Endometrial microvascular endothelial cells (primary cell): Measurements from ENCODE around the gene ARHGEF25. TPM values are rescaled to one million over a fixed set of nuclear protein-coding genes. Genes with fewer than 3 reads are reported as not detected.

ENCODE experiments used
- in situ Hi-C: cut with HindIII; loops from 2 replicates; pipeline ENCODE4 v1.10.0; 2017; ENCODE audit warnings: low sequenced_read_pairs, low pct_unique_long_range_greater_than_20kb; ENCODE audit errors: inconsistent ontology term
- total RNA-seq: library from RNA; depleted of rRNA; stranded (reverse); fragments of >200 nt; gene quantifications from one replicate; pipeline ENCODE4 v1.2.3, GENCODE V29; 2015; ENCODE audit errors: inconsistent ontology term

Gene ARHGEF25
- total RNA-seq, 1 donor from 2014 or later, result 0.09 TPM

DNA sequence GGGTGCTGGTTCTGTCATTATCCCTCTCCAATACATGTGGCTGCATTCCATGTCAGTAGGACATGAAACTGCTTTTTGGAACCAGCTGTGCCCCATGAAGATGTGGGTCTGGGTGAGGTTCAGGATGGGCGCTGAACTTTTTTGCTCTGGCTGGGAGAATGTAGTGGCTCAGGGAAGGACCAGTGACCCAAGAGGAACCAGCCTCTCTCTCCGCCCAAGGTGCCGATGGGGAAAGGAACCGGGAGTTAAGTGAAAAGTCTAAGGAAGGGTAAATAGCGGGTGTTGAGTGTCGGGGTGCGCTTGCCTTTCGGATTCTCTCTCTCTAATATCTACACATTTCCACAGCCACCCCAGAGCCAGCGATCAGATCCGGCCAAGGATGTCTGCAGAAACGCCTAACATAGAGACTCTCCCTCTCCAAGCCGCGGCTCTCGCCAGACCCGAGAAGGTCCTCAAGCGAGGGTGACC is 7.8 kb downstream of the ARHGEF25 start:
- in situ Hi-C loops, result no loop called here

GRCh38 chr12:57619434-57620244 is 8.4 kb downstream of the ARHGEF25 start:
- in situ Hi-C loops, result no loop called here

GRCh38 chr12:57620245-57620935 is 9.2 kb downstream of the ARHGEF25 start:
- in situ Hi-C loops, result no loop called here

DNA sequence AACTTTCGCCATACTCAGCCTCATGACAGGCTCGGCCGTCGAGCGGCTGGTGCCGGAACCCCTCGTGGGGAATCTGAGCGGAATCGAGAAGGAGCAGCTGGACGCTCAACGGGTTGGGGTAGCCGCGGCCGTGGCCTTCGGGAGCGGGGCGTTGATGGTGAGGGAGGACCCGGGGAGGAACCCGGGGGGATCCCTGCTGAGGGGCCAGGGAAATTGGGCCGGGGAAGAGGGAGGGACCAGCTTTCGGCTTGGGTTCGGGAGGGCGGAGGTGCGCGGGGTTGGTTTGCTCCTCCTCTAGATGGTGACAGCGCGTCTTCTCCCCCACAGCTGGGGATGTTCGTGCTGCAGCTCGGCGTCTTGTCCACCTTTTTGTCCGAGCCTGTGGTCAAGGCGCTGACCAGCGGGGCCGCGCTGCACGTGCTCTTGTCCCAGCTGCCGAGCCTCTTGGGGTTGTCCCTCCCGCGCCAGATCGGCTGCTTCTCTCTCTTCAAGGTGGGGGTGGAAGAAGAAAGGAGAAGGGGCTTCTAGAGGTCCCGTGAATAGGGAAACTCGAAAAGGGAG is 9.8 kb downstream of the ARHGEF25 start:
- in situ Hi-C loops, result no loop called here

DNA sequence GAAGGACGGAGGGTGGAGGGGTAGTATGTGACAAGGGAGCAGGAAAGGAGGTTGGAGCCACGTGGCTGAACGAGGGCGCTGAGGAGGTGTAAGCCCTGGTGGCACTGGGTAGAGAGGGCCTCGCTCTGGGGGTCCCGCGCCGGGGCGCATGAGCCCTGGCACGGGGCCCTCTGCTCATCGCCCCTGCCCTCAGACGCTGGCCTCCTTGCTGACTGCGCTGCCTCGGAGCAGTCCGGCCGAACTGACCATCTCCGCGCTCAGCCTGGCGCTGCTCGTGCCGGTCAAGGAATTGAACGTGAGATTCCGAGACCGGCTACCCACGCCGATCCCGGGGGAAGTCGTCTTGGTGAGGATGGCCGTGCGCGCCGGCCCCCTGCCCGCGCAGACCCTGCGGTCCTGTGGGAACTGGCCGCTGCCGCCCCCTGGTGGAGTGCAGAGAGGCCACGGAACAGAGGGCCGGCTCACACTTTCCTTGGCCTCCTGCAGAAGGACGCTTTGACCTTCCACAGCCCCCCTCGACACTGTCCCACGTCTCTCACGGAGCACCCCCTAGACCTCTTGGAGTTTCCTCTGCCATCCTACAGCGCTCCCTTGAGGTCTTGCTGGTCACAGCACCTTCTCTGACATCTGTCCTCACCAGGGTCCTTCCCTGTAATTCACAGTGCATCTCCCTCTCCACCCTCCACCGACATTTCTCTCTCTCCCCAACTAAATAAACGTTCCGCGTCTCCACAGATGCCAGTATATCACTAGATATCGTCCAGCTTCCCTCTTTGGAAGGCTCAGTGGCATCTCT is 10.5 kb downstream of the ARHGEF25 start:
- in situ Hi-C loops, result no loop called here

GRCh38 chr12:57622293-57623245 is 11.3 kb downstream of the ARHGEF25 start:
- in situ Hi-C loops, result no loop called here

GRCh38 chr12:57623385-57623784 is 12.2 kb downstream of the ARHGEF25 start:
- in situ Hi-C loops, result no loop called here

- in situ Hi-C loops, result no loop called here
These were observed 12.7 kb downstream of the ARHGEF25 start for GRCh38 chr12:57623811-57624390.

- in situ Hi-C loops, result no loop called here
These were observed 13.4 kb downstream of the ARHGEF25 start for GRCh38 chr12:57624441-57625220.

DNA sequence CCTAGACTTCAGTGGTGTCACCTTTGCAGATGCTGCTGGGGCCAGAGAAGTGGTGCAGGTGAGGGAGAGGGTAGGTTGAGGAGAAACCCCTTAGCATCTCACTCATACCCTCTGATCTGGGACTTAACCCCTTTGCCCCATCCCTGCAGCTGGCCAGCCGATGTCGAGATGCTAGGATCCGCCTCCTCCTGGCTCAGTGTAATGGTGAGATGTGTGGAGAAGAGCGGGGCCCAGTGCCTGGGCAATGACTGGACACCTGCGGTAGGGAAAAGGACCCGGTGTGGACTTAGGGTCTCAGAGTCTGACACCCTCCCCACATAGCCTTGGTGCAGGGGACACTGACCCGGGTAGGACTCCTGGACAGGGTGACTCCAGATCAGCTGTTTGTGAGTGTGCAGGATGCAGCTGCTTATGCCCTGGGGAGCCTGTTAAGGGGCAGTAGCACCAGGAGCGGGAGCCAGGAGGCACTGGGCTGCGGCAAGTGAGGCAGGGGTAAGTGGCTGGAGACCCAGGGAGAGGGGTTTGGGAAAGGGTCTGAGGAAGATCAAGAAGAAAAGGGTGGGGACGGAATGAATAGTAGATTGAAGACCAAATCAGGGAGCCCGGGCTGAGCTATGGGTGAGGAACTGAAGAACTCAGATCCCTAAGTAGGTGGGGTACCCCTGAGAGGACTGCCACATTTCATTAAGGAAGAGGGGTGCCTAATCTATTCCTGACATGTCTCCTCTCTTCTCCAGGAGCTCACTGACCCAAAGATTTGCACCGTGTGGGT is 14.2 kb downstream of the ARHGEF25 start:
- in situ Hi-C loops, result no loop called here

DNA sequence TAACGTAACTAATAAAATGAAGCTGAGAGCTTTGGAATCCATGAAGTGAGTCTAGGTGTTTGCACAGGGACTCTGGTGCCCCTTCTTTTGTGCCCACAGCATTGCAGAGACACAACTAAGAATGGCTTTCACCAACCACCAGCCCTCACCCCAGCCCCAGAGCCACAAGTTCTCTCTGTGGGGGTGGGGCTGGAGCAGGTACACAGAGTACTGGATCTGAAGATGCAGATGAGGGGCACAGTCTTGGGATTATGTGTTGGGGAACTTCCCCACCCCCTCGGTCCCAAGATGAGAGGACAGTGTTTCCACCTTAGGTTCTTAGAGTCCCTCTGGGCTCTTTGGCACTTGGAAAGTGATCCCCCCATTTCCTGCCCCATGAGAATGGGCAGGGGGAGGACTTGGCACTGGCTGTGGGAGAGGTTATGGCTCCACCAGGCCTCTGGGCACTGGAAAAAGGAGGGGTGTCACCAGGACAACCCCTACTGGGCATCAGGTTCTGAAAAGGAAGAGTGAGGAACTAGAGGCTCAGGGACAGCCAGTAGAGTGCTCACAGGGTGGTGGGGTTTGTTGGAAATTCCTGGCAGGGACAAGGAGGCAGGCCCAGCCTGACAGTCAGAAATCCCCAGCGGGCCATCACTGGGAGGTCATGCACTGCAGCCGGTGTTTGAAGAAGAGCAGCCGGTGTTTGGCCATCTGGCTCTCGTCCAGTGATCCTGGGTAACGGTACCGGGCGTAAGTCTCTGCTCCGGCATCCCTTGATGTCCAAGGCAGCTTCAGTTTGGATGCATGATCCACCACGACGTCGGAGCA is 15.1 kb downstream of the ARHGEF25 start:
- in situ Hi-C loops, result no loop called here

- in situ Hi-C loops, result no loop called here
These were observed 15.7 kb downstream of the ARHGEF25 start for GRCh38 chr12:57626921-57627445.

- in situ Hi-C loops, result no loop called here
These were observed 16.5 kb downstream of the ARHGEF25 start for GRCh38 chr12:57627501-57628279.

DNA sequence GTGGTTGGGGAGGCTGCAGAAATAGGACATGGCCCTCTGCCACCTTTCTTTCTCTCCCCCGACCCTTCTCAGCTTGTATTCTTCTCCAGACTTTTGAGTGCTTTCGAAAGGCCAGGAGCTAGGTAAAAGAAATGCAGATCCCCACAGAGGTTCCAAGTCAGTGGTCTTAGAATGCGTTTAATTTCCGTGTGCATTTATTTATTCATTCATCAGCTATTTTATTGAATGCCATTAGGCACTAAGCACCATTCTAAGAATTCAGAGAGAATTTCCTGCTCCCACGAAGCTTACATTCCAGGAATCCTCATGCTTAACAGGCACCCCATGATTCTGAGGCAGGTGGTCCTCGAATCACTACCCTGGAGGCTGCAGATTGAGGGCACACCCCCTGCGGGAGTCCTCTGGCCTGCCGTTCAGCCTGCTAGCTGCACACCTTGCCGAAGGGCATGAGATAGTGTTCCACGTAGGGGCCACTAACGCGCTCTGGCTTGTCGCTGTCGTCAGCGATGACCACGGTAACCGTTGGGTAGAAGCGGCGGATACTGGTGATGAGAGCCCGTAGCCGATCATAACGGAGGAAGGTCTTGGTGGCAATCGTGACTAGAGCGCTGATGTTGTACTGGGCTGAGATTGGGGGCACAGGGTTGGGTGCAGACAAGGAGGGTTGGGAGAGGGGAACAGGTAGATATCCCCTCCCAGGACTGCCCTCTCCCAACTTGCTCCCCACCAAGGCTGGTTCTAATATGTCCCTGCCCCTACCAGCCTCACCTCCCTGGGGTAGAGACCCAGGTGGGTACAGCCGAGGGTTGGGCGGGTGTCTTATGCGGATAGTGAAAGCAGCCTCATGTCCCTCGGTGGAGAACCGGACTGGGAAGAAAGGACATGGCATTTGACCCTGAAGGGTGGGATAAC is 17.3 kb downstream of the ARHGEF25 start:
- in situ Hi-C loops, result no loop called here
